Keratinocyte (primary cell): ENCODE results near the gene CHRDL2.

ENCODE experiments used
- CTCF ChIP-seq, 3 experiments: IDR thresholded peaks in 1 of 3; conservative IDR thresholded peaks in 1 of 3; optimal IDR thresholded peaks in 1 of 3; 2 replicates in 2 of 3; 3 replicates in 1 of 3; pipeline versions ENCODE3 to v1.5.1; 2011; ENCODE audit warnings: low read length in 3 of 3, mild to moderate bottlenecking in 3 of 3, moderate library complexity in 2 of 3, control low read depth in 1 of 3, inconsistent platforms in 1 of 3; ENCODE audit not compliant: insufficient read depth in 2 of 3; ENCODE audit errors: extremely low read depth in 1 of 3
- EZH2 ChIP-seq: IDR thresholded peaks from one replicate; pipeline ENCODE4 v1.6.1; 2012; ENCODE audit warnings: inconsistent platforms, mild to moderate bottlenecking, low read length, moderate library complexity

- no peak for TF ChIP-seq CTCF (optimal IDR thresholded peaks at IDR 0.05 in 1 of 3, IDR thresholded peaks at IDR 0.05 in 1 of 3, conservative IDR thresholded peaks at IDR 0.05 in 1 of 3; ENCODE audit: extremely low read depth in 1 of 3, insufficient read depth in 2 of 3, low read length in 3 of 3)
- no peak for TF ChIP-seq EZH2
Measured at GRCh38 chr11:74729397-74729796, 1.8 kb downstream of the CHRDL2 start.
